ENCODE measurements around the gene VRK2.
"Not testable (repeated sequence)": the region's sequence is repeated elsewhere in the genome, so short reads cannot be mapped to it uniquely, and the experiment has no call there.

The VRK2 gene

GRCh38 chr2:58158481-58158880, 111.9 kb downstream of the VRK2 start:
- DNase-seq (ENCODE audit: low read depth, low spot score), result no peak

DNA sequence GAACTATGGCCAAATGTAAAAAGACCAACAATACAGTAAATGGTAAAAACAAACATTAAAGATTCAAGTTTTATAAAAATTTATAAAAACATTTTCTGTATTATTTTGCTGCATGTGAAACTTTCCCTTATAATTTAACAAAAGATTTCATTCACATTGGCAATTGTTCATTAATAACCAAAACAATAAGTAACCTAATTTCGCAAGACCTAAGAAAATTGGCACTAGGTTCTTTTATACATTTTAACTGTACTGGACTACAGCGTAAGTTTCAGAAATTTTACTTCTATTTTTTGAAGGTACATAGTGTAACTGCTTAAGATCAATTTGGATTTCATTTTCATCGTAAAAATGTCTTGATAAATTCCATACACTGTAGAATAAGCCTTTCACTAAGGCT, 117.3 kb downstream of the VRK2 start:
- no peak for DNase-seq (ENCODE audit: low read depth, low spot score)

- DNase-seq (ENCODE audit: low read depth, low spot score), result not testable (repeated sequence)
These were observed 121.5 kb downstream of the VRK2 start for GRCh38 chr2:58168130-58168529.

- not testable (repeated sequence) for DNase-seq (ENCODE audit: low read depth, low spot score)
These were observed 123.2 kb downstream of the VRK2 start for GRCh38 chr2:58169845-58170244.

GRCh38 chr2:58170334-58170933, 123.8 kb downstream of the VRK2 start:
- DNase-seq (ENCODE audit: low read depth, low spot score), result not testable (repeated sequence)

DNA sequence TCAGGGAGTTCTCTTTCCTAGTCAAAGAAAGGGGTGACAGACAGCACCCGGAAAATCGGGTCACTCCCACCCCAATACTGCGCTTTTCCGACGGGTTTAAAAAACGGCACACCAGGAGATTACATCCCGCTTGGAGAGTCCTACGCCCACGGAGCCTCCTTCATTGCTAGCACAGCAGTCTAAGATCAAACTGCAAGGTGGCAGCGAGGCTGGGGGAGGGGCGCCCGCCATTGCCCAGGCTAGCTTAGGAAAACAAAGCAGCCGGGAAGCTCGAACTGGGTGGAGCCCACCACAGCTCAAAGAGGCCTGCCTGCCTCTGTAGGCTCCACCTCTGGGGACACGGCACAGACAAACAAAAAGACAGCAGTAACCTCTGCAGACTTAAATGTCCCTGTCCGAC, 125.2 kb downstream of the VRK2 start:
- DNase-seq (ENCODE audit: low read depth, low spot score), result not testable (repeated sequence)

DNA sequence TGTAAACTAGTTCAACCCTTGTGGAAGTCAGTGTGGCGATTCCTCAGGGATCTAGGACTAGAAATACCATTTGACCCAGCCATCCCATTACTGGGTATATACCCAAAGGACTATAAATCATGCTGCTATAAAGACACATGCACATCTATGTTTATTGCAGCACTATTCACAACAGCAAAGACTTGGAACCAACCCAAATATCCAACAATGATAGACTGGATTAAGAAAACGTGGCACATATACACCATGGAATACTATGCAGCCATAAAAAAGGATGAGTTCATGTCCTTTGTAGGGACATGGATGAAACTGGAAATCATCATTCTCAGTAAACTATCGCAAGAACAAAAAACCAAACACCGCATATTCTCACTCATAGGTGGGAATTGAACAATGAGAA, 130.6 kb downstream of the VRK2 start:
- DNase-seq (ENCODE audit: low read depth, low spot score), result not testable (repeated sequence)

- not testable (repeated sequence) for DNase-seq (ENCODE audit: low read depth, low spot score)
These were observed 133.6 kb downstream of the VRK2 start for GRCh38 chr2:58180175-58180574.

DNA sequence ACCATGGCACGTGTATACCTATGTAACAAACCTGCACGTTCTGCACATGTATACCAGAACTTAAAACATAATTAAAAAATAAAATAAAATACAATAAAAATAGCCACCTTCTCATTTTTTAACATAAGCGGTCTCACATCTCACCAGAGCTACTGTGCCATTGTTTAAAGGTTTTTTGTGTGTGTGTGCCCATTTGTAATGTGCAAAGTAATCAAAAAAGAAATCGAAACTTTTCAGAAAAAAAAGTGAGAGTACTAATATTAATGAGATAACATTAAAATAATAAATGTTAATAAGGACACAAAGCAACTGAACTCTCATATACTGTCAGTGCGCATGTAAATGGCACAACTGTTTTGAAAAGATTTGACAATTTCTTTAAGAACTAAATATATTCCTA, 134.0 kb downstream of the VRK2 start:
- no peak for DNase-seq (ENCODE audit: low read depth, low spot score)

DNA sequence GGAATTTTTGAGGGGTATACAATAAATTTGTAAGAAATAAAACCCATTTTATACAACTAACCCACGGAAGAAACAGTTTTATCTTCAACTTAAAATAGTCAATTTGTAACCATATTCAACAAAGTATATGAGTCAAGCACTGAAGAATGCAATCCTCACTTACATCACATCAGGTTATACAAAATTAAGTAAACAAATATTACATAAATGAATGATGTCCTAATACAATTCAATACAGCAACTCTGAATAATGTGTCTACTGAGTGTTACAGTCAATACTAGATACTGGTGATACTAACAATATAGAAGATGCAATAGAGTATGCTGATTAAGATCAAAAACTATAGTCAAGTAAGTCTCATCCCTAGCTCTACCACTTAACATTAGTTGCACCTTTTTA, 135.9 kb downstream of the VRK2 start:
- no peak for DNase-seq (ENCODE audit: low read depth, low spot score)

GRCh38 chr2:58186501-58186900, 139.9 kb downstream of the VRK2 start:
- no peak for DNase-seq (ENCODE audit: low read depth, low spot score)

DNA sequence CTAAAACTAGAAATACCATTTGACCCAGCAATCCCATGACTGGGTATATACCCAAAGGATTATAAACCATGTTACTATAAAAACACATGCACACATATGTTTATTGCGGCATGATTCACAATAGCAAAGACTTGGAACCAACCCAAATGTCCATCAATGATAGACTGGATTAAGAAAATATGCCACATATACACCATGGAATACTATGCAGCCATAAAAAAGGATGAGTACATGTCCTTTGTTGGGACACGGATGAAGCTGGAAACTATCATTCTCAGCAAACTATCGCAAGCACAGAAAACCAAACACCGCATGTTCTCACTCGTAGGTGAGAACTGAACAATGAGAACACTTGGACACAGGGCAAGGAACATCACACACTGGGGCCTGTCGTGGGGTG, 140.4 kb downstream of the VRK2 start:
- not testable (repeated sequence) for DNase-seq (ENCODE audit: low read depth, low spot score)

GRCh38 chr2:58194458-58194857, 147.9 kb downstream of the VRK2 start:
- DNase-seq (ENCODE audit: low read depth, low spot score), result no peak

DNA sequence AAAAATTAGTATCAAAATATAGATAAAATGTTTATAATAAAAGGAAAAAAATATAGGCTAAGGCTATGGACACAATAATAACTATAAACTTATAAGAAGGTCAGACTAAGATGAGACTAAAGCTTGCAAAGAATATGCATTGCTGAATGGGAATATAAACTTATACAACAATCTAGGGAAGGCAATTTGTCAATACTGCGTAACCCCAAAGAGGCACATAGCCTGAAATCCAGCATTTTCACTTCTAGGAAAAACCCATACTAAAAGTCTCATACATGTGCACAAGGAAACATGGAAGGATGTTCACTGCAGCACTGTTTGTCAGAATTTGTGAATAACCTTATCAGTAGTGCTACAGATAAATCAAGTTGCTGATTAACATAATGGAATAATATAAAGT, 149.1 kb downstream of the VRK2 start:
- DNase-seq (ENCODE audit: low read depth, low spot score), result no peak

DNA sequence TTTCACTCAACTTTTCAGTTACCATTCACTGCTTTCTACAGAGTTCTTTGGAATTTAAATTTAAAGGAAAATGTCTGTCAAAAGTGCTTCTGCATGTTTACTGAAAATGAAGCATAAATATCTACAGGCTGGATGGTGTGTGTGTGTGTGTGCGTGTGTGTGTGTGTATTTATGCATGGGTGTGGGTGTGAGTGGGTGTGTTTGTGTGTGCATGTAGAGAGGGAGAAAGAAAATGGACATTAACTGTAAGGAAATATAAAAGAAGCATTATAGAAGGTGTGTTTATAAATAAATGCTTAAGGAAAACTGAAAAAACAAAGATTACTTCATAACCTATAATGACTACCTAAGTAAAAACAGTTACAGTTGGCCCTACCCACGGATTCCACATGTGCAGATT, 151.3 kb downstream of the VRK2 start:
- no peak for DNase-seq (ENCODE audit: low read depth, low spot score)

DNA sequence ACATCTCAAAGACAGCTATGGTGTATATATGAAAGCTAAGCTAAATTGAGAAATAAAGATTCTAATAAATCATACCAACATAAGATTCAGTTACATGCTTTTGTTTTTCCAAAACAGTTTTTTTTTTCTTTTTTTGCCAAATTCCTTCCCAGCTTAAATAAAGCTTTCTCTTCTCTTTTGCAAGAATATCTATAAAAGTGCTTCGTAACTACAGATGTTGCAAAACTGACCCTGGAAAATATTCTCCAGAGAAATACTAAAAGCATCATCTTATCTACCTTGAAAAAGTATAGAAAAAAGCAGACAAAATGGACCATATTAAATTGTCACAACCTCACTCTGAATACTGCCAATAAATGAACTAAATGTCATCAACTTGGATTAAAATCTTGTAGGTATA, 155.8 kb downstream of the VRK2 start:
- no peak for DNase-seq (ENCODE audit: low read depth, low spot score)

- no peak for DNase-seq (ENCODE audit: low read depth, low spot score)
These were observed 156.4 kb downstream of the VRK2 start for GRCh38 chr2:58203018-58203417.

GRCh38 chr2:58204195-58204959, 157.8 kb downstream of the VRK2 start:
- no peak for DNase-seq (ENCODE audit: low read depth, low spot score)

DNA sequence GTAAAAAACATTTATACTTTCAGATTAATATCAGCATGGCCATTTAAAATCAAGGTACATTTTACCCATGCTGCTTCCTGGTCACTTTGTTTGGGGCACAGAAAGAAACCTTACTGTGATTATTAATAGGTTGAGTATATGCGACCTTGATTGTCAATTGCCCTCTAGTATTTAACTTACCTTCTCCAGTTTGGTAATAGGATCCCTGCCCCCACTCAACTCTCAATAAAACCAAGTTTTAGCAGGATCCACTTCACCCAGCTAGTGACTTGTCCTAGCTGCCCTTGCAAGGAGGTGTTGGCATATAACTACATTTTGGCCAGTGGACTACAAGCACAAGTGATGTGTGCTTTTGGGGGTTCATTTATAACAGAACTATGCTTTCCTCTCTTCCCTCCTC, 160.2 kb downstream of the VRK2 start:
- DNase-seq (ENCODE audit: low read depth, low spot score), result no peak

GRCh38 chr2:58207189-58207588, 160.6 kb downstream of the VRK2 start:
- DNase-seq (ENCODE audit: low read depth, low spot score), result no peak
